ENCODE results near the gene ZC3H12A. TPM values are rescaled to one million over a fixed set of nuclear protein-coding genes. Genes with fewer than 3 reads are reported as not detected.

ZC3H12A gene
- total and polyA plus RNA-seq, 11 donors: 1.8 to 8.5 (median 4.5) TPM

- intact Hi-C loops (cut with DNase I): loop anchor here in 2 of 10 donors (5.0 kb wide), 1 partner anchor 232 kb away; no protein-coding TSS in a partner anchor
- peaks cover 0 to 11% (median under 1%) of the 10 kb centered on the region in 12 donors for H3K4me1 ChIP-seq
- no peaks in the 10 kb centered on the region for H3K9me3 ChIP-seq
- whole genome bisulfite sequencing, 4 donors: 29 to 40% (median 32%) methylated on average over 5 of the region's 5 CpGs
- no peak overlapping the region for H3K27ac ChIP-seq
- no peak for TF ChIP-seq CTCF (IDR thresholded peaks at IDR 0.05)
- no peak for TF ChIP-seq POLR2A (IDR thresholded peaks at IDR 0.05)
- ATAC-seq (no peak), DNase-seq (peak in 1 of 5 donors; percentile 38)
- H3K27me3 ChIP-seq: peaks cover 0 to 32% (median 6%) of the 10 kb centered on the region in 9 donors
- no peaks in the 10 kb centered on the region for H3K36me3 ChIP-seq
- no peak overlapping the region for H3K4me3 ChIP-seq
Measured at GRCh38 chr1:37449936-37450335, 24.4 kb upstream of the ZC3H12A start.

- H3K27me3 ChIP-seq: peaks cover 0 to 23% (median 4%) of the 10 kb centered on the region in 9 donors
- TF ChIP-seq CTCF (IDR thresholded peaks at IDR 0.05) (no peak), POLR2A (IDR thresholded peaks at IDR 0.05) (no peak)
- DNase-seq: no peak
- peaks cover 0 to 16% (median 4%) of the 10 kb centered on the region in 12 donors for H3K4me1 ChIP-seq
- no peaks in the 10 kb centered on the region for H3K36me3 ChIP-seq
- 61 to 80% (median 70%) methylated on average over 5 to 6 of the region's 6 CpGs for WGBS, 4 donors
- no peak for ATAC-seq
- intact Hi-C loops (cut with DNase I): loop anchor here in 3 of 10 donors (2.0 to 5.0 kb wide), 2 partner anchors 32 to 230 kb away; no protein-coding TSS in a partner anchor
- H3K9me3 ChIP-seq: no peaks in the 10 kb centered on the region
- no peak overlapping the region for H3K4me3 ChIP-seq
- no peak overlapping the region for H3K27ac ChIP-seq
Measured at GRCh38 chr1:37452416-37452815, 22.0 kb upstream of the ZC3H12A start.

GRCh38 chr1:37453647-37454046 lies 20.7 kb upstream of the ZC3H12A start:
- H3K27me3 ChIP-seq: peaks cover 0 to 17% (median under 1%) of the 10 kb centered on the region in 9 donors
- TF ChIP-seq CTCF (IDR thresholded peaks at IDR 0.05) (no peak), POLR2A (IDR thresholded peaks at IDR 0.05) (no peak)
- ATAC-seq: no peak
- H3K9me3 ChIP-seq: no peaks in the 10 kb centered on the region
- no peak overlapping the region for H3K4me3 ChIP-seq
- 66 to 88% (median 80%) methylated on average over 6 to 7 of the region's 7 CpGs for WGBS, 4 donors
- H3K27ac ChIP-seq: no peak overlapping the region
- no peak for DNase-seq
- no peaks in the 10 kb centered on the region for H3K36me3 ChIP-seq
- H3K4me1 ChIP-seq: peaks cover 0 to 16% (median 4%) of the 10 kb centered on the region in 12 donors
- intact Hi-C loops (cut with DNase I): loop anchor here in 9 of 10 donors (1.0 to 5.0 kb wide), 6 partner anchors 31 to 229 kb away; no protein-coding TSS in a partner anchor

GRCh38 chr1:37455516-37455915 lies 18.9 kb upstream of the ZC3H12A start:
- Histone ChIP-seq H3K36me3 (no peaks in the 10 kb centered on the region), H3K4me1 (peaks cover 0 to 10% (median 4%) of the 10 kb centered on the region in 12 donors), H3K4me3 (peak overlapping the region in 1 of 12 donors; percentile 34), H3K9me3 (no peaks in the 10 kb centered on the region), H3K27ac (peak overlapping the region in 8 of 12 donors; percentile 5 to 64 (median 46)), H3K27me3 (peaks cover 0 to 6% (median 0%) of the 10 kb centered on the region in 9 donors)
- 90 to 92% (median 90%) methylated on average over 10 of the region's 10 CpGs for WGBS, 4 donors
- no peak for ATAC-seq
- no peak for DNase-seq
- TF ChIP-seq POLR2A (IDR thresholded peaks at IDR 0.05) (no peak), CTCF (IDR thresholded peaks at IDR 0.05) (no peak)
- intact Hi-C loops (cut with DNase I): loop anchor here (1.0 to 5.0 kb wide), 6 partner anchors 31 to 227 kb away; no protein-coding TSS in a partner anchor
